ENCODE results near the gene HCST.
"Not testable (repeated sequence)": the region's sequence is repeated elsewhere in the genome, so short reads cannot be mapped to it uniquely, and the experiment has no call there.

Gene HCST, protein sequence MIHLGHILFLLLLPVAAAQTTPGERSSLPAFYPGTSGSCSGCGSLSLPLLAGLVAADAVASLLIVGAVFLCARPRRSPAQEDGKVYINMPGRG

GRCh38 chr19:35901854-35902661 lies at the start of gene HCST:
Gene HCST, plus strand, starts transcription at chr19:35902529. Its CDS starts 65 bp downstream, at chr19:35902594.
- no peak for DNase-seq (ENCODE audit: low read depth in 2 of 2)

DNA sequence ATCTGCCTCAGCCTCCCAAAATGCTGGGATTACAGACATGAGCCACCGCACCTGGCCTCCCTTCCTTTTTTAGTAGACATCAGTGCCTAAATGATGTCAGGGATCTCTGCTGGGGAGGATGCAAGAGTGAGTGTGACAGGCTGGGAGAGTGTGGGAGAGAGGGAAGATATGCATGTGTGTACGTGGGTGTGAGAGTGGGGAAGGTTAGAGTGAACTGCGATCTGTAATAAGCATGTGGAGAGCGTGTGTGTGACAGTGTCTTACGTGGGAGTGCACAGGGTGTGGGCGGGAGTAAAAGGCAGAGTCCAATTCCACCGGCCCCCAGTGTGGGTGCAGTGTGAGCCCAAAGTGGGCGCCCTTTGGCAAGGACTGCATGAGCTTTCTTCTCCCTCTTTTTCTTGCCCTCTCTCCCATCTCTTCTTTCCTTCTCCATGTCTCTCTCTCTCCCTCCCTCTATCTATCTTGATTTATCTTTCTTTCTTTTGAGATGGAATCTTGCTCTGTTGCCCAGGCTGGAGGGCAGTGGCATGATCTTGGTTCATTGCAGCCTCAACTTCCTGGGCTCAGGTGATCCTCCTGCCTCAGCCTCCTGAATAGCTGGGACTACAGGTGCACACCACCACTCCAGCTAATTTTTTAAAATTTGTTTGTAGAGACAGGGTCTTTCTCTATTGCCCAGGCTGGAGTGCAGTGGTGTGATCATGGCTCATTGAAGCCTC lies 49.1 kb upstream of the HCST start:
- DNase-seq (ENCODE audit: low read depth in 2 of 2): no peak

DNA sequence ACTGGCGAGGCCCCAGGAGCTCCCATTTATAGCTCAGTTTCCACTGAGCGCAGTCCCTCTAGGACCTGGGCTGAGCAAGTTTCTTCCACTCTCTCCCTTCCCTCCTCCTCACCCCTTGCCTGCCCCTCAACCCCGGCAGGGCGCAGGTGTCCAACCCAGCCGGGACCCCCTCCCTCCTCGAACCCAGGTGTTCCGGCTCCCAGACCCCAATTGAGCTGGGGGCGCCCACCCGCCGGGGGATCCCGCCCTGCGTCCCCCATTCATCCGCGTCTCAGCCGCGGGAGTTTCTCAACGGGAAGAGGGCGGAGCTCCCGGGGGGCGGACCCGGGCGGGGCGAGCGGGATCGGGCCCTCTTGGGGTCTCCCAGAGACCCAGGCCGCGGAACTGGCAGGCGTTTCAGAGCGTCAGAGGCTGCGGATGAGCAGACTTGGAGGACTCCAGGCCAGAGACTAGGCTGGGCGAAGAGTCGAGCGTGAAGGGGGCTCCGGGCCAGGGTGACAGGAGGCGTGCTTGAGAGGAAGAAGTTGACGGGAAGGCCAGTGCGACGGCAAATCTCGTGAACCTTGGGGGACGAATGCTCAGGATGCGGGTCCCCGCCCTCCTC lies 45.7 kb upstream of the HCST start, which contains the start of gene KIRREL2:
Gene KIRREL2, plus strand, starts transcription at position 366 of the 604 bp plus-strand sequence. Its CDS starts 209 bp downstream, at position 575.
- DNase-seq (ENCODE audit: low read depth in 2 of 2): no peak

DNA sequence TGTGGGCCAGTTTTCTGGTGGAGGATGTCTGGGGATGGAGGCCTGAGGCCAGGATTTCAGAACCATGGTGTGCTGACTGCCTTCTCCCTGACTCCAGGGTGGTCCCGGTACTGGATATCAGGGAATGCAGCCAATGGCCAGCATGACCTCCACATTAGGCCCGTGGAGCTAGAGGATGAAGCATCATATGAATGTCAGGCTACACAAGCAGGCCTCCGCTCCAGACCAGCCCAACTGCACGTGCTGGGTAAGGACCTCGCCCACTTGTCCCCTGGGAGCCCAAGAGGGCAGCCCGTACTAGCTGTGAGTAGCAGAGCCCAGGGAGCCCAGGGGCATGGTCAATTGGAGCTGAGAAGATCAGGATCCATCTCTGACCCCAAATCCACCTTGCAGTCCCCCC lies 44.0 kb upstream of the HCST start:
- no peak for DNase-seq (ENCODE audit: low read depth in 2 of 2)

DNA sequence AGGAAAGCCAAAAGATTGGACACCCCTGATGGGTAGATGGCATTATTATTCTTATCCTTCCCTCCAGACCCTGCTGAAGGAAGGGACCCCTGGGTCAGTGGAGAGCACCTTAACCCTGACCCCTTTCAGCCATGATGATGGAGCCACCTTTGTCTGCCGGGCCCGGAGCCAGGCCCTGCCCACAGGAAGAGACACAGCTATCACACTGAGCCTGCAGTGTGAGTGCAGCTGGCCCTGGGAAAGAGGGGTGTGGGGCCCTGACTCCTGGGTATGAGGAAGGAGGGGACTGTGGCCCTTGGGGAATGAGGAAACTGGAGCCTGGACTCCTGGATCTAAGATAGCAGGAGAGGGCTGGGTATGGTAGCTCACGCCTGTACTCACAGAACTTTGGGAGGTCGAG lies 42.9 kb upstream of the HCST start:
- DNase-seq (ENCODE audit: low read depth in 2 of 2): no peak

DNA sequence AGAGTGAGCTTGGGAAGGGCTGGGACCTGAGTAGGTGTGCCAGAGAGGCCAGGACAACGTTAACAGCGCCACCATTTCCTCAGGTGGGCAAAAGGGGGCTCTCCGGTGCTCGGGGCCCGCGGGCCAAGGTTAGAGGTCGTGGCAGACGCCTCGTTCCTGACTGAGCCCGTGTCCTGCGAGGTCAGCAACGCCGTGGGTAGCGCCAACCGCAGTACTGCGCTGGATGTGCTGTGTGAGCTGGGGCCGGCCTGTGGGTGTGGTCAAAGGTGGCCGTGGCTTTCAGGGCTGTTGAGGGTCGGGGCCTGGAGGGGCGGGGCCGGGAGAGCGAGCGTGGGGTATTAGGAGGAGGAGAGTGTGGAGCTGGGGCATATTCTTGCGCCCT lies 41.9 kb upstream of the HCST start:
- DNase-seq (ENCODE audit: low read depth in 2 of 2): no peak

GRCh38 chr19:35860818-35861639 lies 41.3 kb upstream of the HCST start:
- DNase-seq (ENCODE audit: low read depth in 2 of 2): no peak

GRCh38 chr19:35861640-35862160 lies 40.6 kb upstream of the HCST start:
- no peak for DNase-seq (ENCODE audit: low read depth in 2 of 2)

- no peak for DNase-seq (ENCODE audit: low read depth in 2 of 2)
Measured at GRCh38 chr19:35862528-35862927, 39.8 kb upstream of the HCST start.

DNA sequence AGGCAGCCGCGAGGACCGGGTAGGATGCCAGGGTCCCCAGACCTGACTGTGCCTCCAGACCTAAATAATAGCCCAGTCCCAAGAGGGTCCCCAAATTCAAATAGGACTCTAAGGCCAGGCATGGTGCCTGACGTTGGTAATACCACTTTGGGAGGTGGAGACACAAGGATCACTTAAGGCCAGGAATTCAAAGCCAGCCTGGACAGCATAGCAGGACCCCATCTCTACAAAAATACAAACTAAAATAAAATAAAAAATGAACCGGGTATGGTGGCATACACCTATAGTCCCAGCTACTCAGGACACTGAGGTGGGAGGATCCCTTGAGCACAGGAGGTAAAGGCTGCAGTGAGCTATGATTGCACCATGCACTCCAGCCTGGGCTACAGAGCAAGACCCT lies 39.3 kb upstream of the HCST start:
- no peak for DNase-seq (ENCODE audit: low read depth in 2 of 2)

GRCh38 chr19:35868172-35868822 lies 34.0 kb upstream of the HCST start, which contains the start of gene APLP1:
Gene APLP1, plus strand, starts transcription at chr19:35868574. Its CDS starts 63 bp downstream, at chr19:35868637.
- peak; percentile 34 to 53 for DNase-seq (ENCODE audit: low read depth in 2 of 2)

DNA sequence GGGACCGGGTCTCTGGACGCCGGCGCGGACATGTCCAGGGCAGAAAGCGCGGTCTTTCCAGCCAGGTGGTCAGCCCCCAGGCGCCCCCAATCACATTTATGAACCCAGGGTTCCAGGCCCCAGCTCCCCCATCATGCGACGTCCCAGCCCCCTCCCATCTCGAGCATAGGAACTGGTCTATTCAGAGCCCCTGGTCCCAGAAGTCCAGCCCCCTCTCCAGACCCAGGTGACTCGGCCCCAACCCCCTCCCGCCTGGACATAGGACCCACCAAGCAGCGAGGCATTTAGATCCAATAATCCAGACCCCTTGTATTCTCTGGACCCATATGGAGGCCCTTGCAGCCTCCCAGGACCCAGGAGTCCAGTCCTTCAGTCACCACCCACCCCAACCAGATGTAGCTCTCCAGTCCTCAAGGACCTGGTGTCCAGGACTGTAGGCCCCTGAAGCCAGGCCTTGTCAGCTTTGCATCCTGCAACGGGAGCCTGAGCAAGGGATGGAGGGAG lies 33.5 kb upstream of the HCST start:
- DNase-seq (ENCODE audit: low read depth in 2 of 2): no peak

GRCh38 chr19:35869327-35870123 lies 32.8 kb upstream of the HCST start:
- DNase-seq (ENCODE audit: low read depth in 2 of 2): peak; percentile 54 to 58

DNA sequence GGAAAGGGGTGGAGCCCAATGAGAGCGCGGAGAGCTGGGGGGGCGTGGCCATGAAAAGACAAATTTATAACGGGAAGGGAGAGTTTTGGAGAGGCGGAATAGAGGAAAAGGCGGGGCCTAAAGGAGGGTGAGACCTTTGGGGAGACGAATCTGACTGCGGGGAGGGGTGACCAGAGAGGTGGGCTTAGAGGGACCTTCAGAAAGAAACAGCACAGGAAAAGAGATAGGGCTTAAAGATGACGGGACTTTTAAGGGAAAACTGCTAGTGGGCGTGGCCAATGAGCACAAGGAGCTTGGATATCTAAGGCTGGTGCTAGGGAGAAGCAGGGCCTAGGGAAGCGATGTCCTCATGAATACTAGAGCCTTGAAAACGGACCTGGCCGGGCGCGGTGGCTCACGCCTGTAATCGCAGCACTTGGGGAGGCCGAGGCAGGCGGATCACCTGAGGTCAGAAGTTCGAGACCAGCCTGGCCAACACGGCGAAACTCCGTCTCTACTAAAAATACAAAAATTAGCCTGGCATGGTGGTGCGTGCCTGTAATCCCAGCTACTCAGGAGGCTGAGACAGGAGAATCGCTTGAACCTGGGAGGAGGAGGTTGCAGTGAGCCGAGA lies 32.1 kb upstream of the HCST start:
- DNase-seq (ENCODE audit: low read depth in 2 of 2): not testable (repeated sequence)

- DNase-seq (ENCODE audit: low read depth in 2 of 2): no peak
Measured at GRCh38 chr19:35870798-35871197, 31.5 kb upstream of the HCST start.

DNA sequence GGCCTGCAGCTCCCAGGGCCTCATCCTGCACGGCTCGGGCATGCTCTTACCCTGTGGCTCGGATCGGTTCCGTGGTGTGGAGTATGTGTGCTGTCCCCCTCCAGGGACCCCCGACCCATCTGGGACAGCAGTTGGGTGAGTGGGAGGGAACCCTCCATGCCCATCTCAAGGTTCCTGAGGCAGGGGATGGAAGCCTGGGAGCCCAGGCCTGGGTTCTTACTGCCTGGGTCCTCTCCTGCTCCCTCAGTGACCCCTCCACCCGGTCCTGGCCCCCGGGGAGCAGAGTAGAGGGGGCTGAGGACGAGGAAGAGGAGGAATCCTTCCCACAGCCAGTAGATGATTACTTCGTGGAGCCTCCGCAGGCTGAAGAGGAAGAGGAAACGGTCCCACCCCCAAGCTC lies 30.7 kb upstream of the HCST start:
- no peak for DNase-seq (ENCODE audit: low read depth in 2 of 2)

- no peak for DNase-seq (ENCODE audit: low read depth in 2 of 2)
Measured at GRCh38 chr19:35872180-35872579, 30.1 kb upstream of the HCST start.

- no peak for DNase-seq (ENCODE audit: low read depth in 2 of 2)
Measured at GRCh38 chr19:35874392-35874930, 27.9 kb upstream of the HCST start.

GRCh38 chr19:35879068-35879467 lies 23.3 kb upstream of the HCST start:
- no peak for DNase-seq (ENCODE audit: low read depth in 2 of 2)
